ENCODE results near the gene CLIP1. TPM values are rescaled to one million over a fixed set of nuclear protein-coding genes. Genes with fewer than 3 reads are reported as not detected.
"Not testable (repeated sequence)": the region's sequence is repeated elsewhere in the genome, so short reads cannot be mapped to it uniquely, and the experiment has no call there.

CLIP1 gene
- total and polyA plus RNA-seq, 8 donors, result 16.0 to 133 (median 75.9) TPM

GRCh38 chr12:122387887-122388286 lies 34.6 kb downstream of the CLIP1 start:
- intact Hi-C loops (cut with DNase I; ENCODE audit: low total_unique reads), result no loop called here
- TF ChIP-seq POLR2AphosphoS5 (IDR thresholded peaks at IDR 0.05), result no peak
- TF ChIP-seq, protein P1, sequence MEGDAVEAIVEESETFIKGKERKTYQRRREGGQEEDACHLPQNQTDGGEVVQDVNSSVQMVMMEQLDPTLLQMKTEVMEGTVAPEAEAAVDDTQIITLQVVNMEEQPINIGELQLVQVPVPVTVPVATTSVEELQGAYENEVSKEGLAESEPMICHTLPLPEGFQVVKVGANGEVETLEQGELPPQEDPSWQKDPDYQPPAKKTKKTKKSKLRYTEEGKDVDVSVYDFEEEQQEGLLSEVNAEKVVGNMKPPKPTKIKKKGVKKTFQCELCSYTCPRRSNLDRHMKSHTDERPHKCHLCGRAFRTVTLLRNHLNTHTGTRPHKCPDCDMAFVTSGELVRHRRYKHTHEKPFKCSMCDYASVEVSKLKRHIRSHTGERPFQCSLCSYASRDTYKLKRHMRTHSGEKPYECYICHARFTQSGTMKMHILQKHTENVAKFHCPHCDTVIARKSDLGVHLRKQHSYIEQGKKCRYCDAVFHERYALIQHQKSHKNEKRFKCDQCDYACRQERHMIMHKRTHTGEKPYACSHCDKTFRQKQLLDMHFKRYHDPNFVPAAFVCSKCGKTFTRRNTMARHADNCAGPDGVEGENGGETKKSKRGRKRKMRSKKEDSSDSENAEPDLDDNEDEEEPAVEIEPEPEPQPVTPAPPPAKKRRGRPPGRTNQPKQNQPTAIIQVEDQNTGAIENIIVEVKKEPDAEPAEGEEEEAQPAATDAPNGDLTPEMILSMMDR (IDR thresholded peaks at IDR 0.05), result no peak
- no peak for TF ChIP-seq EP300 (IDR thresholded peaks at IDR 0.05)
- TF ChIP-seq POLR2A (IDR thresholded peaks at IDR 0.05), result no peak
- Histone ChIP-seq H3K4me3 (no peak overlapping the region), H3K4me1 (peaks cover 0 to 45% (median 8%) of the 10 kb centered on the region in 4 donors), H3K36me3 (no peaks in the 10 kb centered on the region), H3K9me3 (no peaks in the 10 kb centered on the region), H3K27ac (no peak overlapping the region), H3K27me3 (no peaks in the 10 kb centered on the region)
- no peak for DNase-seq
- 82 to 92% (median 88%) methylated on average over 6 of the region's 6 CpGs for WGBS, 5 donors

GRCh38 chr12:122385171-122386016 lies 37.1 kb downstream of the CLIP1 start:
- peak overlapping the region in 1 of 5 donors; percentile 80 for H3K27ac ChIP-seq
- H3K4me3 ChIP-seq, result no peak overlapping the region
- H3K4me1 ChIP-seq, result peaks cover 0 to 32% (median 11%) of the 10 kb centered on the region in 4 donors
- no peaks in the 10 kb centered on the region for H3K9me3 ChIP-seq
- 87 to 95% (median 93%) methylated on average over 13 of the region's 13 CpGs for WGBS, 5 donors
- H3K36me3 ChIP-seq, result peaks cover 5 to 13% (median 11%) of the 10 kb centered on the region in 4 donors
- TF ChIP-seq, protein P1 (IDR thresholded peaks at IDR 0.05), result no peak
- no peak for TF ChIP-seq EP300 (IDR thresholded peaks at IDR 0.05)
- no peak for TF ChIP-seq POLR2AphosphoS5 (IDR thresholded peaks at IDR 0.05)
- no peak for TF ChIP-seq POLR2A (IDR thresholded peaks at IDR 0.05)
- DNase-seq, result no peak
- no peaks in the 10 kb centered on the region for H3K27me3 ChIP-seq
- intact Hi-C loops (cut with DNase I; ENCODE audit: low total_unique reads), result no loop called here

GRCh38 chr12:122382919-122383350 lies 39.5 kb downstream of the CLIP1 start:
- TF ChIP-seq POLR2A (IDR thresholded peaks at IDR 0.05) (no peak), POLR2AphosphoS5 (IDR thresholded peaks at IDR 0.05) (no peak), EP300 (IDR thresholded peaks at IDR 0.05) (no peak)
- TF ChIP-seq, protein P1 (IDR thresholded peaks at IDR 0.05), result no peak
- peak in 1 of 2 donors; percentile 16 for DNase-seq
- Histone ChIP-seq H3K4me3 (no peak overlapping the region), H3K36me3 (peaks cover 22 to 37% (median 34%) of the 10 kb centered on the region in 4 donors), H3K27me3 (no peaks in the 10 kb centered on the region), H3K27ac (peak overlapping the region in 2 of 5 donors; percentile 36 to 80), H3K4me1 (peaks cover 0 to 22% (median 11%) of the 10 kb centered on the region in 4 donors), H3K9me3 (no peaks in the 10 kb centered on the region)
- 70 to 97% (median 89%) methylated on average over 6 of the region's 6 CpGs for WGBS, 5 donors
- intact Hi-C loops (cut with DNase I; ENCODE audit: low total_unique reads), result no loop called here

DNA sequence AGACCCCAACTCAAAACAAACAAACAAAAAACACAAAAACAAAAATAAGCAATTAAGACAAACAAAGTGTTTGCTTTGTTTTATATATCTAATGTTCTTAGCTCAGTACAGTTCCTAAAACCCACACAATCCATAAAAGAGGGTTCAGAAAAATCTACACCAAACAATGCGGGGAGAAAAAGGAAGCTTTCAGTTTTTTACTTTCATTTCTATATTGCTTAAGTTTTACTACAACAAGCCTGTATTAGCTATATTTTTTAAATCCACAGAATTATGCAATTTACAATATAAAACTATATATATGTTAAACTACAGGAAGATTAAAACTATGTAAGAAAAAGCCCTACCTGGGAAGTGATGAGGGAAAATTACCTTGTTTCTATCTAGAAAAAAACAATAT lies 41.4 kb downstream of the CLIP1 start:
- TF ChIP-seq, protein P1 (IDR thresholded peaks at IDR 0.05), result no peak
- TF ChIP-seq EP300 (IDR thresholded peaks at IDR 0.05), result no peak
- TF ChIP-seq POLR2AphosphoS5 (IDR thresholded peaks at IDR 0.05), result no peak
- TF ChIP-seq POLR2A (IDR thresholded peaks at IDR 0.05), result no peak
- Histone ChIP-seq H3K4me1 (peaks cover 0 to 16% (median 7%) of the 10 kb centered on the region in 4 donors), H3K9me3 (no peaks in the 10 kb centered on the region), H3K27ac (peak overlapping the region in 1 of 5 donors; percentile 80), H3K27me3 (no peaks in the 10 kb centered on the region), H3K4me3 (no peak overlapping the region), H3K36me3 (peaks cover 41 to 57% (median 53%) of the 10 kb centered on the region in 4 donors)
- 85 to 93% (median 91%) methylated on average over 1 of the region's 1 CpG for WGBS, 5 donors
- no peak for DNase-seq
- intact Hi-C loops (cut with DNase I; ENCODE audit: low total_unique reads), result no loop called here

- intact Hi-C loops (cut with DNase I; ENCODE audit: low total_unique reads); H3K27me3 ChIP-seq; DNase-seq; H3K9me3 ChIP-seq; H3K4me3 ChIP-seq: not testable (repeated sequence)
- Histone ChIP-seq H3K36me3 (peaks cover 47 to 91% (median 87%) of the 10 kb centered on the region in 4 donors), H3K4me1 (peaks cover 0 to 14% (median 3%) of the 10 kb centered on the region in 4 donors), H3K27ac (peak overlapping the region in 1 of 5 donors; percentile 67)
- 86 to 97% (median 96%) methylated on average over 5 of the region's 5 CpGs for WGBS, 5 donors
These were observed 45.7 kb downstream of the CLIP1 start for GRCh38 chr12:122376751-122377150.
